DMS 273 (cell line): ENCODE measurements around the gene NGFR.

Experiments
- DNase-seq: peaks from one replicate; lab custom pipeline; 2025; ENCODE audit not compliant: unreplicated experiment; lab: John Stamatoyannopoulos, UW

Gene NGFR

DNA sequence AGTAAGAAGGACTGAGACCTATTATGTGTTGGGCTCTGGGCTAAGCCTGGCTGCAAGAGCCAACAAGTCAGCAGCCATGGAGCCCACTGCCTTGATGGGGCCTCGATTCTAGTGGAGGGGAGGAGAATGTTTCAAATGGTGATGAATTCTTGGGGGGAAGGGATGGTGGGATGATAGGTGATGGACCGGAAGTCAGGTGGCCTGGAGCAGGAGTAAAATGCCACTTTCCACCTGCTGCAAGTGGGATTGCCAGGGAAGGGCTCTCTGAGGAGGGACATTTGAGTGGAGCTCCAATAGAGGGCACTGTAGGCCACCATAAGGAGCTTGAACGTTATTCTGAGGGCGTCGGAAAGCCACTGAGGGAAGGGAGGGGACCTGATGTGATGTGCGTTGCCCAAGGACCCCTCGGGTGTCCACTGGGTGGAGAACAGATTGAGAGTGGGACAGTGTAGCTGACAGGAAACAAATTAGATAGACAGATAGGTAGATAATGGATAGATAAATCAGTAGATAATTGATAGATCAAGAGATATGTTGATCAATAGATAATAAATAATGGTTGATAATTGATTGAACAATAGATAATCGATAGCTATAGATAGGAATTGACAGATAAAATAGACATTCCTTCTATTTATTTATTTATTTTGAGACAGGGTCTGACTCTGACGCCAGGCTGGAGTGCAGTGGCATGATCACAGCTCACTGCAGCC lies 62.4 kb downstream of the NGFR start:
- peak; percentile 86 for DNase-seq
